ENCODE data around the gene FBXO3.
A peak's percentile ranks its signal among the peaks of the same experiment; 100 is the strongest.
"Not testable (repeated sequence)": the region's sequence is repeated elsewhere in the genome, so short reads cannot be mapped to it uniquely, and the experiment has no call there.

The FBXO3 gene

DNA sequence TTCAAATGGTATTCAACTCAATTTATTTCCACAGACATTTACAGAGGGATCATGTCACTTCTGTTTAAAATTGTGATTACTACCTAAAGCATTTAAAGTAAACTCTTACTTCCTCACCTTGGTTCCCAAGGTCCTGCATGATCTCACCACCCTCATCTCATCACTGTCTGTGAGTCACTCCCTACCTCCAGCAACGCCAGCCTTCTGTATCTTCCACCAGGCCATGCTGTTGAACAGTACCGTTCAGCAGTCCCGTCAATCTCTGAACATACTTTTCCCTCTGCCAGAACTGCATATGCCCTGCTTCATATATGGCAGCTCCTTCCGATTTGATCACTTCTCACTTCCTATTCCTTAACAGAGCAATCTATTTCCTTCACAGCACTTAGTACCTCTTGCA, 2.0 kb downstream of the FBXO3 start:
- no peak for DNase-seq

GRCh38 chr11:33770236-33770635, 4.1 kb downstream of the FBXO3 start:
- DNase-seq: no peak

DNA sequence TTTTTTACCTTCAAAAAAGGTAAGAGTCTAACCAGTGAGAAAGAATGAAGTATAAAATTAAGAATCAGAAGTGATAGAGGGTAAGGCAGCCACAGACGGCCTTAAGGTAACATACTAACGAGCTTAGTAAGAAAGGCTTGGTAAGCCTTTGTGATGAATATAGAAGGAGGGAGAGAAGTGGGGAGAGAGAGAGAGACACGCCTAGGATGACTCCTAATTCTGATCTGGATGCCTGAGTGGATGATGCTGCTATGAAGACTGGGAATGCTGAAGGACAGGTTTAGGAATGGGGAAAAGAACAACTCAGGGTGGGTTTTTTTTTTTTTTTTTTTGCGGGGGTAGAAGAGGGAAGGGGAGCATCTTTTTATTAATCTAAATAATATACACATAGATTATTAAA, 4.8 kb downstream of the FBXO3 start:
- no peak for DNase-seq

DNA sequence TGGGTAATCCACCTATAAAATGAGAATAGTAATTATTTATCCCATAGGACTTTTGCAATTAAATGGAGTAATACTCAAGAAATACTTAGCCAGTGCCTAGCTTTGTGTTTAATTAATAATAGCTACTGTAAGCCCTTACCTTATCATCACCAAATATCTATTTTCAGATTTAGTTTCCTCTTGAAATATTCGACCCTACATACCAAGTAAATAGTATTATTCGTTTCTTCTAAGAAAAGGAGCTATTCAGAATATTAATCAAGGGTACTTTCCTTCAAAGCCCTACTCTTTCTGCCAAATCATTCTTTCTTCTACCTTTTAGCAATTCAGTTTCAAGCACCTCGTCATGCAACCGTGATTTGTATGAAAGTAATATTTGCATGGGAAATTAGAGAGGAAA, 6.7 kb downstream of the FBXO3 start:
- DNase-seq: no peak

GRCh38 chr11:33766085-33766484, 8.2 kb downstream of the FBXO3 start:
- DNase-seq: no peak

DNA sequence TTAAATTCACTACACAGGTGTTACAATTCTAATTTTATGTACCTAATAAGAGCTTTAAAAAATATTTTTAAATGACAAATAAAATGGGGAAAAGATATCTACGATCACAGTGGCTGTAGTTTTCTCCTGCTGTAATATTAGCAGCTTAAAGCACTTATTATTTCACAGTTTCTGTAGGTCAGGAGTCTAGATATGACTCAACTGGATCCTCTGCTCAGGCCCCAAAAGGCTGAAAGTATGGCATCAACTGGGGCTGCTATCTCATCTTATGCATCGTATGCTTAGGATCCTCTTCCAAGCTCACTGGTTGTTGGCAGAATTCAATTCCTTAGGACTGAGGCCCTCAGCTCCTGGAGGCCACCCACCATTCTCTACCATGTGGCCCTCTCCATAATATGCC, 12.8 kb downstream of the FBXO3 start:
- DNase-seq: no peak

DNA sequence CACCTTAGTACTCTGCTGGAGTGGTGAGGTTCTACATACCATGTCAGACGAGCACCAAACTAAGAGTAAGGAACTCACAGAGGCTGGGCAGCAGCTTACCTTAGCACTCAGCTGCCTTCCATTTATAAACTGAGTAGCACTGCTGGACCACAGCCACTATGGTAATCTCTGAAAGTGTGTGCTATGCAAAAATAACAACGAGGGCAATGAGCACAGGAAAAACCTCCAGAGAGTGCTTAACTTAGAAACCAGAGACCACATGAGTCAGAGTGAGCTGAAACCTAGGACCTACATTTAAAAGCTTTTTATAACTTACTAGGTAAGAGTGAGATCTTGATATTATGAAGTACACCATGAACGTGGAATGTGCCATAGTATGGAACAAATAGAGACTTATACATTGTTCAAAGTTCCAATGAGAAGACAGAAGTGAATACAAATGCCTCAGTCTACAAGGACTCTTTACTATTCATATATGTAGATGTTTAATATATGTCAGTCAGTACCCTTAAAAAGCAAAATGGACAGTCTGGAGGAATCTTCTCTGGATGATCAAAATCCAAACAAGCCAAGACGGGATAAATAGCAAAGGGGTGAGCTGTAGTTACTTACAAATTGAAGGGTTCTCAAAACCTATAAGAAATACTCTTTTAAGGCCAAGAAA, 20.9 kb downstream of the FBXO3 start:
- no peak for DNase-seq

DNA sequence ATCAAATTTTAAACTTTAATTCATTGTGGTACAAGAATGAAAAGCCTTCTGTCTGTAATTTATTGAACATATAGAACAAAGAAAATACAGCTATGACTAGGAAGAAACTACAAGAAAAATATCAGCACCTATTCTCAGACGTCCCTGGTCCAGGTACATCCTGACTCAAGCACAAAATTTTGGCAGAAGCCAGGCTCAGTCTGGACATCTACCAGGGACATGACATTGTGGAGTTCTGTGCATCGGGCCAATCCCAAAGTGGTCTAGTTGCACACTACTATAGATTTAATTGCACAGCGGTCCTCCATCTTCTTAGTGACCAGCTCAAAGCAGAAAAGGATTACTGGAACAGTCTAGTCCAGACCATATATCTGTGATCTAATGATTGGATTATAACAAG, 22.4 kb downstream of the FBXO3 start:
- no peak for DNase-seq

- no peak for DNase-seq
Observed at GRCh38 chr11:33747979-33748378, 26.3 kb downstream of the FBXO3 start.

GRCh38 chr11:33743291-33743690, 31.0 kb downstream of the FBXO3 start:
- no peak for DNase-seq

DNA sequence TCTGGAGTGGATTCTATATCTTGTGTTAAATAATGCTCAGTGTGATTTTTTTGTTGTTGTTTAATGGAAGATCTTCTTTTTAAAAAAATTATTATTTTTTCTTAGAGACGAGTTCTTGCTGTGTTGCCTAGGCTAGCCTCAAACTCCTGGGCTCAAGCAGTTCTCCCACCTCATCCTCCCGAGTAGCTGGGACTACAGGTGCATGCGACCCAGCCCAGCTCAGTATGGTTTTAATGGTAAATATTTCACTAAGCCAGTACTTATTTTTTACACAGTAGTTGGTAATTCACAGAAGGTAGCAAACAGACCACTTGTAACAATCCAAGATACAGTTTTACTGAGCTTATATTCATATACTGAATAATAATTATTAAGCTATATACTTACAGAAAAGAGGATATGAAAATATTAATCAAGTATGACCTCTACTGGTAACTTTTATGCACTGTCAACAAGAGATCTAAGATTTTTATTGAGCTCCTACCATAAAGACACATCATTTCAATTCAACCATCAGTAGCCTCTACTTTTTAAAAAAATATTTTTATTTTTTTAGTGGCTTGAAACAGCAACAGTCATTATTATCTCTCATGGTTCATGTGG, 32.0 kb downstream of the FBXO3 start:
- no peak for DNase-seq

GRCh38 chr11:33741806-33742205, 32.5 kb downstream of the FBXO3 start:
- no peak for DNase-seq

- DNase-seq: no peak
Observed at GRCh38 chr11:33737362-33737821, 36.9 kb downstream of the FBXO3 start.

- peak; percentile 48 to 86 (median 74) for DNase-seq
Observed at GRCh38 chr11:33736148-33736812, 38.0 kb downstream of the FBXO3 start, which contains the start of gene CD59. CD59 (minus strand) TSS chr11:33736423; CDS start chr11:33722445, 13,978 bp downstream.

DNA sequence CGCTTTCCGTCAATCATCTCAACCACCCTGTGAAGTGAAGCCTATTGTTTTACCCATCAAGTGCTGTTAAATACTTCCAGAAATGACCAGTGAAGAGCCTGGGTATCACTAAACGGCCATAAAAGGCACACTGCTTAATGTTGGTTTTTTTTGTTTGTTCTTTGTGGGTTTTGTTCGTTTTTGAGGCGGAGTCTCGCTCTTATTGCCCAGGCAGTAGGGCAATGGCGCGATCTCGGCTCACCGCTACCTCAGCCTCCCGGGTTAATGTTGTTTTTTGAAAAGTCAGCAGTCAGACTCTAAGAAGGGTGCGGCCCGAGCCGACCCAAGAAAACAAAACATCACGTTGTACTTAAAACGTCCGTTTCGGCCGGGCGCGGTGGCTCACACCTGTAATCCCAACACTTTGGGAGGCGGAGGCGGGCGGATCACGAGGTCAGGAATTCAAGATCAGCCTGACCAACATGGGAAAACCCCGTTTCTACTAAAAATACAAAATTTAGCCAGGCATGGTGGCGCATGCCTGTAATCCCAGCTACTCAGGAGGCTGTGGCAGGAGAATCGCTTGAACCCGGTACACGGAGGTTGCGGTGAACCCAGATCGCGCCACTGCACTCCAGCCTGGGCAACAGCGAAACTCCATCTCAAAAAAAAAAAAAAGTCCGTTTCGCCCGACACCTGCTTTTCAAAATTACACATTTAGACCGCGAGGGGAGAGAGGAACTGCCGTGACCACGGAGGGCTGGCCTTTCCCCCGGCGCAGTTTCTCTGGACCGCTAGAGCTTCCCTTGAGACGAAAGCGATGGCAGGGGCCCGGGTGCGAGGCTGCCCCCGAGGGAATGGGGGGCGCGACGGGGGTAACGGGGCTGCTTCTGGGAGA, 38.8 kb downstream of the FBXO3 start:
- DNase-seq: no peak

DNA sequence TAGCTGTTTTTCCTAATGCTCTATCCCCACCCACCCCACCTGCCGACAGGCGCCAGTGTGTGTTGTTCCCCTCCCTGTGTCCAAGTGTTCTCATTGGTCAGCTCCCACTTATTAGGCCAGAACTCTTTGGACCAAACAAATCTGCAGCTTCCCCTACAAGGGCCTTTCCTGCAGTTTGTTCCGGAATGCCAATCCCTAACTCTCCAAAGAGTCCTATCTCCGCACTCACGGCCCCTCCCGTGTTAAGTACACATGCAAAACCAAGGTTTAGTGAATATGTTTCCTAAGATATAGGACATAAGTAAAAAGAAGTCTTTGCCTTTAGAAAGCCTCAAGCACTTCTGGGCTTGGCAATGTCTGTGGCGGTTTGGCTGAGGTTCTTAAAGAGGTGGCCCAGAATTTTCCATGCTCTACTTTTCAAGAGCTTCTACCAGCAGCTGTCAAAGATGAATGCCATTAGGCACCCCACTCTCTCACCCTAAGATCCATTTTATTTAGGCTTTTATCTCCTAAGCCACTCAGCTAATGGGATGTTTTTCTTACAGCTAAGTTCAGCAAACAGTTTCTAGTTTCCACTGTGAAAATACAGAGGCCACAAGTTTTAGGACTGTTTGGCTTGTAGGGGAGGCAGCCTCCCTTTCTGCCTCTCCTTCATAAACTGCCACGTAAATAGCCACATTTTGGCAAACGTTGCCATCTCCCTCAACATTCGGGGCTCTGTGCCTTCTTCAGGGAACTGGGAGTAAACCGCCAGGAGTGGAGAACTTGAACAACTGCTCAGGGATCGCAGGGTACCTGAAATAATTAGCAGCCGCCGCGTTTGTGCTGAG, 39.7 kb downstream of the FBXO3 start:
- no peak for DNase-seq

- DNase-seq: no peak
Observed at GRCh38 chr11:33733980-33734379, 40.3 kb downstream of the FBXO3 start.

DNA sequence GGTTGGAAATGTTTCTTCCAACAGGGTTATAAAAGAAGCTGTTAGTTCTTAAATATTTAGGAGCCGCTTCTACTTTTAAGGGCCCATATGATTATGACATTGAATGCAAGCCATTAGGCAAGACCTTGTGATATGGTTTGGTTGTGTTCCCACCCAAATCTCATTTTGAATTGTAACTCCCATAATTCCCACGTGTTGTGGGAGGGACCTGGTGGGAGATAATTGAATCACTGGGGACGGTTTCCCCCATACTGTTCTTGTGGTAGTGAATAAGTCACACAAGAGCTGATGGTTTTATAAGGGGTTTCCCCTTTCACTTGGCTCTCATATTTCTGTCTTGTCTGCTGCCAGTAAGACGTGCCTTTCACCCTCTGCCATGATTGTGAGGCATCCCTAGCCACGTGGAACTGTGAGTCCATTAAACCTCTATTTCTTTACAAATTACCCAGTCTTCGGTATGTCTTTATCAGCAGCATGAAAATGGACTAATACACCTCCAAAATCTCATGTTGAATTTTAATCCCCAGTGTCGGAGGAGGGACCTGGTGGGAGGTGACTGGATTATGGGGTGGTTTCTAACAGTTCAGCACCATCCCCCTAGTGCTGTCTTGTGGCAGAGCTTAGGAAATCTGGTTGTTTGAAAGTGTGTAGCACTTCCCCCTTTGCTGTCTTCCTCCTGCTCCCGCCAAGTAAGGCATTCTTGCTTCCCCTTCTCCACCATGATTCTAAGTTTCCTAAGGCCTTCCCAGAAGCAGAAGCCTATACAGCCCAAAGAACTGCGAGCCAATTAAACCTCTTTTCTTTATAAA, 42.4 kb downstream of the FBXO3 start:
- no peak for DNase-seq

DNA sequence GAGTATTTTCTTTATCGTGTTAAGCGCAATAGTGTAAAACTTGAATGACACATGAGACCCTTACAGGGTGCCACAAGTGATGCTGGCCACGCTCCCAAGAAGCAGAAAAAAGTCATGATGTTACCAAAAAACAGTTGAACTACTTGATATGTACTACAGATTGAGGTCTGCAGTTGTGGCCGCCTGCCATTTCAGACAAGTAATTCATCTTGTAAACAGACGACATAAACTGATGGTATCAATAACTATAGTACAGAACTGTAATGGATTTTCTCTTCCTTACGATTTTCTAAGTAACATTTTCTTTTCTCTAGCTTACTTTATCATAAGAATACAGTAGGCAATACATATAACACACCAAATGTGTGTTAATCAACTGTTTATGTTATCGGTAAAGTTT, 43.6 kb downstream of the FBXO3 start:
- no peak for DNase-seq

DNA sequence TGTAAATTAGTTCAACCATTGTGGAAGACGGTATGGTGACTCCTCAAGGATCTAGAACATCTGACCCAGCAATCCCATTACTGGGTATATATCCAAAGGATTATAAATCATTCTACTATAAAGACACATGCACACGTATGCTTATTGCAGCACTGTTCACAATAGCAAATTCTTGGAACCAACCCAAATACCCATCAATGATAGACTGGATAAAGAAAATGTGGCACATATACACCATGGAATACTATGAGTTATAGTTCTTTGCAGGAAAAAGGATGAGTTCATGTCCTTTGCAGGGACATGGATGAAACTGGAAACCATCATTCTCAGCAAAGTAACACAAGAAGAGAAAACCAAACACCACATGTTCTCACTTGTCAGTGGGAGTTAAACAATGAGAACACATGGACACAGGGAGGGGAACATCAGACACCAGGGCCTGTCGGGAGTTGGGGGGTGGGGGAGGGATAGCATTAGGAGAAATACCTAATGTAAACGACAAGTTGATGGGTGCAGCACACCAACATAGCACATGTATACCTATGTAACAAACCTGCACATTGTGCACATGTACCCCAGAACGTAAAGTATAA, 45.2 kb downstream of the FBXO3 start:
- not testable (repeated sequence) for DNase-seq

GRCh38 chr11:33727539-33727938, 46.8 kb downstream of the FBXO3 start:
- DNase-seq: not testable (repeated sequence)
